AG10803 (cell line): ENCODE data around the gene DKK3.

Source experiments
- DNase-seq: peaks from one replicate; pipeline ENCODE4 v3.0.0; 2010; ENCODE audit warnings: low read depth
- H3K4me3 ChIP-seq: 2 replicates; pipeline ENCODE4 v1.5.1; 2011; ENCODE audit warnings: mild to moderate bottlenecking, low read length, control low read depth
- TF ChIP-seq, protein P1 (sequence below): conservative IDR thresholded peaks from 2 replicates; pipeline ENCODE4 v1.5.1; 2011; ENCODE audit warnings: mild to moderate bottlenecking, low read length, control low read depth, inconsistent platforms

DKK3 gene

GRCh38 chr11:11971906-11972547, 36.4 kb downstream of the DKK3 start:
- DNase-seq: no peak
- H3K4me3 ChIP-seq: no peak overlapping the region
- TF ChIP-seq, protein P1, sequence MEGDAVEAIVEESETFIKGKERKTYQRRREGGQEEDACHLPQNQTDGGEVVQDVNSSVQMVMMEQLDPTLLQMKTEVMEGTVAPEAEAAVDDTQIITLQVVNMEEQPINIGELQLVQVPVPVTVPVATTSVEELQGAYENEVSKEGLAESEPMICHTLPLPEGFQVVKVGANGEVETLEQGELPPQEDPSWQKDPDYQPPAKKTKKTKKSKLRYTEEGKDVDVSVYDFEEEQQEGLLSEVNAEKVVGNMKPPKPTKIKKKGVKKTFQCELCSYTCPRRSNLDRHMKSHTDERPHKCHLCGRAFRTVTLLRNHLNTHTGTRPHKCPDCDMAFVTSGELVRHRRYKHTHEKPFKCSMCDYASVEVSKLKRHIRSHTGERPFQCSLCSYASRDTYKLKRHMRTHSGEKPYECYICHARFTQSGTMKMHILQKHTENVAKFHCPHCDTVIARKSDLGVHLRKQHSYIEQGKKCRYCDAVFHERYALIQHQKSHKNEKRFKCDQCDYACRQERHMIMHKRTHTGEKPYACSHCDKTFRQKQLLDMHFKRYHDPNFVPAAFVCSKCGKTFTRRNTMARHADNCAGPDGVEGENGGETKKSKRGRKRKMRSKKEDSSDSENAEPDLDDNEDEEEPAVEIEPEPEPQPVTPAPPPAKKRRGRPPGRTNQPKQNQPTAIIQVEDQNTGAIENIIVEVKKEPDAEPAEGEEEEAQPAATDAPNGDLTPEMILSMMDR: no peak

- H3K4me3 ChIP-seq: no peak overlapping the region
- TF ChIP-seq, protein P1: no peak
- no peak for DNase-seq
Observed at GRCh38 chr11:11970556-11970955, 37.9 kb downstream of the DKK3 start.

- no peak overlapping the region for H3K4me3 ChIP-seq
- TF ChIP-seq, protein P1: 0 out of 2 replicates have a peak, but pooled peaks have one; percentile 6
- DNase-seq: peak; percentile 29
Observed at GRCh38 chr11:11969380-11970215, 38.8 kb downstream of the DKK3 start.

- peak; percentile 94 for DNase-seq
- TF ChIP-seq, protein P1: 0 out of 2 replicates have a peak, but pooled peaks have one; percentile 6
- H3K4me3 ChIP-seq: no peak overlapping the region
Observed at GRCh38 chr11:11968511-11969280, 39.7 kb downstream of the DKK3 start.

GRCh38 chr11:11967669-11968510, 40.5 kb downstream of the DKK3 start:
- TF ChIP-seq, protein P1: no peak
- no peak for DNase-seq
- H3K4me3 ChIP-seq: no peak overlapping the region

DNA sequence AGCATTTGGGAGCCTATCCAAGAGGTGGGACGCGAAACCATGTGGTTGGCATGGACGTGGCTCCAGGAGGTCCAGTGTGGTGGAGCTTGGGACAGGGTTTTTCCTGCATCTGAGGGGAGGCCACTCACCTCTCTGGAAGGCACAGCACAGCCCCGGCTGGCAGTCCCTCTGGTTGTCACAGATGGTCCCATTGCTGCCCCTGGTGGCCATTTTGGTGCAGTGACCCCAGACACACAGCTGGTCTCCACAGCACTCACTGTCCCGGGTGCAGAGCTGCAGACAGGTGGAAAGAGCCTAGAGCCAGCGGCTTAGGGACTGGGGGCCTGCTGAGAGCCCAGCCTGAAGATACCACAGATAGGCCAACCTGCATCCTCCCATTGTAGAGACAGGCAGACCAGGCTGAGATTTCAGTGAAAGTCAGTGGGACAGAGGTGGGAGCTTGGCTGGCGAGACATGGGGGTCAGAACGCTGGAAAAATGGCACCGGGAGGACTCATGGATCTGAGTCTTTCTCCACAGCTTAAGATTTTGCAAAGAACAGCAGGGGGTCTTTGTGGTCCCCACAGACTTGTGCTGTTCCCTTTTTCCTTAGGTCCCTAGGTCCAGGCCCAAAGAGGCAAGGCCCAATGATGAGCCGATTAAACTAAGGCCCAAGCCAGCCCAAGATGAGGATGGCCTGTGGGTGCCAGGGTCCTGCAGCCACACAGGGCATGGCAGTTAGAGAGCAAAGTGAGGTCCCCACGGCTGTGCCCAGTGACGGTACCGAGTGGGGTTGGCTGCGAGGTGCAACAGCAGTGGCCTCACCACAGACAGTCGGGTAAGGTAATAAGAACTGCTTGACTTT, 41.4 kb downstream of the DKK3 start:
- no peak overlapping the region for H3K4me3 ChIP-seq
- TF ChIP-seq, protein P1: peak; percentile 66
- peak; percentile 30 for DNase-seq
